ENCODE results near the gene RELL2. TPM values are rescaled to one million over a fixed set of nuclear protein-coding genes. Genes with fewer than 3 reads are reported as not detected.

The RELL2 gene
- total RNA-seq, 2 experiments from 2014 or later = 31.4 to 35.6 TPM

DNA sequence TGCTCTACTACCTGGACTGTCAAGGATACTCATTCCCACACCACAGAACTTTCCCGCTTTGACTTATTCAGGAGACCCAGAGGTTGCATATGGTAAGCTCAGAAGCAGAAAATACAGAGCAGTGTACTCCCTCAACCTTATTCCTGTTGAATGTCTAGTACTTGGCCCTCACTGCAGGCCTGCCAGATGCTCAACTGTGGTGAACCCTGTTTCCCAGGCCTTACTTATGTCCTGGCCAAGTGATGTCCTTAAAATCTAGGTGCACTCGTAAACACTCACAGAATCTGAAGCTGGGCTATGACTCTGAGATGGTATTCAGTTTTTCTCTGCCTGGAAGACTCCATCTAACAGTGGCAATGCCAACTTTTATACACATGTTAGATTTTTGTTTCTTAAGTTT is 39.0 kb upstream of the RELL2 start:
- no peaks in the 10 kb centered on the region for H3K27me3 Mint-ChIP-seq
- ChIA-PET CTCF (interaction anchor here (0.8 to 5.2 kb wide), 8 partner anchors 10 to 94 kb away, joined by 3 to 47 read pairs (median 8); partner anchors contain the start of genes DIAPH1, HDAC3 and RELL2), POLR2A (interaction anchor here (0.6 to 2.6 kb wide), 6 partner anchors 11 to 51 kb away, joined by 3 to 9 read pairs (median 3); partner anchors contain the start of genes HDAC3 and RELL2)
- H3K9me3 Mint-ChIP-seq = peaks cover 1% of the 10 kb centered on the region
- TF ChIP-seq, protein P1, sequence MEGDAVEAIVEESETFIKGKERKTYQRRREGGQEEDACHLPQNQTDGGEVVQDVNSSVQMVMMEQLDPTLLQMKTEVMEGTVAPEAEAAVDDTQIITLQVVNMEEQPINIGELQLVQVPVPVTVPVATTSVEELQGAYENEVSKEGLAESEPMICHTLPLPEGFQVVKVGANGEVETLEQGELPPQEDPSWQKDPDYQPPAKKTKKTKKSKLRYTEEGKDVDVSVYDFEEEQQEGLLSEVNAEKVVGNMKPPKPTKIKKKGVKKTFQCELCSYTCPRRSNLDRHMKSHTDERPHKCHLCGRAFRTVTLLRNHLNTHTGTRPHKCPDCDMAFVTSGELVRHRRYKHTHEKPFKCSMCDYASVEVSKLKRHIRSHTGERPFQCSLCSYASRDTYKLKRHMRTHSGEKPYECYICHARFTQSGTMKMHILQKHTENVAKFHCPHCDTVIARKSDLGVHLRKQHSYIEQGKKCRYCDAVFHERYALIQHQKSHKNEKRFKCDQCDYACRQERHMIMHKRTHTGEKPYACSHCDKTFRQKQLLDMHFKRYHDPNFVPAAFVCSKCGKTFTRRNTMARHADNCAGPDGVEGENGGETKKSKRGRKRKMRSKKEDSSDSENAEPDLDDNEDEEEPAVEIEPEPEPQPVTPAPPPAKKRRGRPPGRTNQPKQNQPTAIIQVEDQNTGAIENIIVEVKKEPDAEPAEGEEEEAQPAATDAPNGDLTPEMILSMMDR (IDR thresholded peaks at IDR 0.05) = no peak
- DNase-seq (no peak), ATAC-seq (no peak)
- H3K4me3 Mint-ChIP-seq = no peak overlapping the region
- intact Hi-C loops (cut with micrococcal nuclease) = no loop called here
- H3K27ac Mint-ChIP-seq = peak overlapping the region; percentile 69
- peaks cover 32% of the 10 kb centered on the region for H3K36me3 Mint-ChIP-seq (ENCODE audit: low read depth)
- peaks cover 67% of the 10 kb centered on the region for H3K4me1 Mint-ChIP-seq (ENCODE audit: low read depth)

DNA sequence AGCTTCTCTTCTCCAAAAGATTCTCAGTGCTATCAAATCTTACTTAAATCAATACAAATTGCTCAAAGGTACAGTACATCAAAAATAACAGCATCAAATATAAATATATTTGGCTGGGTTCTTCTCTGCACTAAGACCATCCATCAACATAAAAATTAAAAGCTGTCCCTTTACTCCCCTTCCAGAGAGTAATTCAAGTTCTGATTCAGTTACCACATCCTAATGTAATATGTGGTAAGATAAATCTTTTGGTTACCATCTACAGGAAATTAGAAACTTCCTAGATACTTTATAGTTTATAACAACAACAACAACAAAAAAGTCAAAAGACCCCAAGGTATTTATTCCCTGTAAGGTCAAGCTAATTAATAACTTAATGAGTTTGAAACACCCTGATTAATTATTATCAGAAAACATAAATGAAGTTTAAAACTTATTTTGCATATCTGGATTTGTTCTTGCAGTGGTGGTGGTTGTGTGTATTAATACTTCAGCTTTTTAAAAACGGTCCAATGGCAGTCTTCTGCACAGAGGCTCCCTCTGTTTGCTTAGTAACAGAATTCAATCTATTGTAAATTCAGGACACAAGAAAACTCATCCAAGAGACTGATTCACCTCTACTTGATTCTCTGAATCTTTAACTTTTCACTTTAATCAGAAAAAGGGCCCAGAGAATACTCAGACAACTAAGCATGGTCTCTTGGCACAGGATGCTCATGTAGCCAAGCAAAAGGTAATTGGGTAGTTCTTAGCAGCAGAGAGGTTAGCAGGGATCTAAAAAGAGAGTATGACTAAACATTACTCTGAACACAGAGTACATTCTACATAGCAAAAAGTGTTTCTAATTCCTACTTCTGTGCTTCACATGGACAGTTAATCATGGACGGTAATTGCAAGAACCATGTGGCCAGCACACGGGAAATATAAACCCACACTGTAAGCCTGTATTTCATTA is 38.1 kb upstream of the RELL2 start:
- Mint-ChIP-seq H3K36me3 (ENCODE audit: low read depth) (peaks cover 32% of the 10 kb centered on the region), H3K9me3 (peaks cover 1% of the 10 kb centered on the region), H3K4me1 (ENCODE audit: low read depth) (peaks cover 72% of the 10 kb centered on the region), H3K27ac (peak overlapping the region; percentile 71), H3K27me3 (no peaks in the 10 kb centered on the region), H3K4me3 (no peak overlapping the region)
- DNase-seq = no peak
- intact Hi-C loops (cut with micrococcal nuclease) = no loop called here
- TF ChIP-seq, protein P1 (IDR thresholded peaks at IDR 0.05) = no peak
- POLR2A ChIA-PET = interaction anchor here (0.7 to 2.6 kb wide), 4 partner anchors 10 to 50 kb away, joined by 3 to 9 read pairs (median 3); partner anchors contain the start of genes HDAC3 and RELL2
- CTCF ChIA-PET = interaction anchor here (0.8 to 5.2 kb wide), 8 partner anchors 11 to 93 kb away, joined by 3 to 47 read pairs (median 8); partner anchors contain the start of genes DIAPH1, HDAC3 and RELL2
- peak; percentile 88 for ATAC-seq

DNA sequence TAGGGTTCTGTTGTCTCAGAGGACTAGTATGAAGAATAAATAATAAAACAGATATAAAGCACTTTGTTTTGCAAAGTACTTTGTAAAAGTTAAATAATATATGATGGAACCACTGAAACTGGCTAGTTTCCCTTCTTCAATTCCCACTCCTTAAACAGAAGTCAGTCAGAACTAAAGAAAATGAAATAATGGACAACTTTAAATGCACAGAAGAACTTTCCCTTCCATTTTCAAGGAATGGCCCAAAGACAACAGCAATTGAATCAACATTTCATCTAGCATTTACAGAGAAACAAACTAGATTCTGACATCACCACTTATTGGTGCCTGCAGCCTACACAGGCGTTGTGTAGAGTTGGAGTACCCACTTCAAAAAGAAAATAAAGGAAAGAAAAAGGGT is 34.2 kb upstream of the RELL2 start:
- TF ChIP-seq, protein P1 (IDR thresholded peaks at IDR 0.05) = no peak
- ChIA-PET POLR2A (interaction anchor here (0.8 to 1.8 kb wide), 2 partner anchors 14 to 16 kb away, joined by 4 to 6 read pairs; partner anchors contain the start of gene DIAPH1), CTCF (interaction anchor here (1.0 to 9.6 kb wide), 8 partner anchors 11 to 358 kb away, joined by 3 to 132 read pairs (median 4); partner anchors contain the start of gene DIAPH1)
- Mint-ChIP-seq H3K27me3 (no peaks in the 10 kb centered on the region), H3K9me3 (no peaks in the 10 kb centered on the region), H3K36me3 (ENCODE audit: low read depth) (peaks cover 15% of the 10 kb centered on the region), H3K4me3 (peak overlapping the region; percentile 10), H3K27ac (peak overlapping the region; percentile 92), H3K4me1 (ENCODE audit: low read depth) (peaks cover 84% of the 10 kb centered on the region)
- DNase-seq = no peak
- no peak for ATAC-seq
- intact Hi-C loops (cut with micrococcal nuclease) = no loop called here

DNA sequence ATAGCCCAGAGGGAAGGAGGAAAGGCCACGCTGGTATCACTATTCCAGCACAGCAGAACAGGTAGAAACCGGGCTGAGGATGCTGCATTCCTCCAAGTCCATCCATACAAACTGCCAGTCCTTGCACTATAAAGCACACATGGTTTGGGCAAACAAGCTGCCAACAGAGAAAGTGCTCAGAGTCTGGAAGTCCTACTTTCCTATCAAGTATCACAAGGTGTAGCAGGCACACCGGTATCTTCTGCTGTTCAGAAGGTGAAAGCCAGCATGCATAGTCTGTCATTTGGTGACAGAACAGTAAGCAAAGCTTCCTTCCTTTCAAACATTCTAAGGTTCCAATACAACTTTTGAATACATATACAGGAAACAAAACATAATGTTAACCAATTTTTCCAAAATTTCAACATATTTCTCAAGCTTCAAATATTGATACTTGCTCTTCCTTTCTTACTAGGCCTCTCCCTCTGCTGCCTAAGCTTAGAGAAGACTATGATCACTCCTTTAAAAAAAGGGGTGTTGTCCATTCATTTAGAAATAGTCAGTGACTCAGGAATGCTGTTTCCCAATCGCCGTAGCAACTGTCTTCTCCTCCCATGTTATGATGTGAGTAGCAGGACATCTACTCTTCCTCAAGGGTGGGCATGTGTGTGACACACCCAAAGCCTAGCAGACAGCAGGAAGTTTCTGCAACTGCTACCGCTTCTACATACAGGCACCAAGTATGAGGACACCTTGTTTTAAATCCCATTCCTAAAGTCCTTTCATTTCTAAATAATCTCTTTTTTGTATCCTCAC is 32.7 kb upstream of the RELL2 start:
- ChIA-PET POLR2A (interaction anchor here (0.7 to 1.8 kb wide), 3 partner anchors 11 to 16 kb away, joined by 3 to 6 read pairs (median 4); no protein-coding TSS in a partner anchor), CTCF (interaction anchor here (1.3 to 9.6 kb wide), 6 partner anchors 11 to 46 kb away, joined by 3 to 132 read pairs (median 6); partner anchors contain the start of gene DIAPH1)
- TF ChIP-seq, protein P1 (IDR thresholded peaks at IDR 0.05) = no peak

More for the DNA sequence above, 32.7 kb upstream of the RELL2 start:
- intact Hi-C loops (cut with micrococcal nuclease) = loop anchor here (2.0 kb wide), 1 partner anchor 15 kb away; the partner anchor contains the start of gene DIAPH1
- peaks cover 12% of the 10 kb centered on the region for H3K36me3 Mint-ChIP-seq (ENCODE audit: low read depth)
- H3K4me1 Mint-ChIP-seq (ENCODE audit: low read depth) = peaks cover 83% of the 10 kb centered on the region
- DNase-seq (peak; percentile 21), ATAC-seq (no peak)
- peak overlapping the region; percentile 52 for H3K4me3 Mint-ChIP-seq
- peak overlapping the region; percentile 86 for H3K27ac Mint-ChIP-seq
- H3K9me3 Mint-ChIP-seq = no peaks in the 10 kb centered on the region
- no peaks in the 10 kb centered on the region for H3K27me3 Mint-ChIP-seq
